Esophagus muscularis mucosa (tissue), 4 donors: ENCODE data around the gene KIF3B. TPM values are rescaled to one million over a fixed set of nuclear protein-coding genes. Genes with fewer than 3 reads are reported as not detected.

Source experiments
- DNase-seq: peaks from one replicate; pipeline ENCODE4 v3.0.0-alpha.2; 2017; ENCODE audit errors: extremely low spot score
- H3K27ac ChIP-seq, 4 donors: fragments of 200-600 bp; sonication (generic); replicated peaks in 1 of 4; 1 replicate in 3 of 4; 2 replicates in 1 of 4; pipeline ENCODE4 v1.5.1; 2016 to 2019; ENCODE audit warnings: mild to moderate bottlenecking in 1 of 4
- H3K27me3 ChIP-seq, 4 donors: fragments of 200-600 bp; sonication (generic); one replicate each; pipeline versions ENCODE4 v1.5.1 to v1.6.0; 2016 to 2019
- H3K36me3 ChIP-seq, 4 donors: fragments of 200-600 bp; sonication (generic); one replicate each; pipeline ENCODE4 v1.5.1; 2016 to 2019
- H3K4me1 ChIP-seq, 4 donors: fragments of 200-600 bp; sonication (generic); one replicate each; pipeline ENCODE4 v1.5.1; 2016 to 2019
- H3K4me3 ChIP-seq, 4 donors: fragments of 200-600 bp; sonication (generic); 1 replicate in 2 of 4; 2 replicates in 2 of 4; pipeline ENCODE4 v1.5.1; 2016 to 2019; ENCODE audit warnings: mild to moderate bottlenecking in 4 of 4, moderate library complexity in 1 of 4
- H3K9me3 ChIP-seq, 4 donors: fragments of 200-600 bp; sonication (generic); 1 replicate in 3 of 4; 2 replicates in 1 of 4; pipeline ENCODE4 v1.5.1; 2016 to 2019
- CTCF ChIP-seq, 3 experiments: fragments of 200-600 bp in 2 of 3; fragments of 450-650 bp in 1 of 3; sonication (generic) in 2 of 3; IDR thresholded peaks; one replicate each; pipeline ENCODE4 v1.5.1; 2017 to 2019; ENCODE audit warnings: antibody characterized with exemption in 3 of 3, mild to moderate bottlenecking in 2 of 3, moderate library complexity in 1 of 3
- EP300 ChIP-seq: sonication (generic); formaldehyde crosslinking; IDR thresholded peaks from one replicate; pipeline ENCODE4 v1.6.1; 2017; ENCODE audit warnings: antibody characterized with exemption
- POLR2A ChIP-seq: fragments of 450-650 bp; IDR thresholded peaks from one replicate; pipeline ENCODE4 v1.6.1; 2017; ENCODE audit warnings: antibody characterized with exemption, moderate library complexity, mild to moderate bottlenecking, low read depth
- POLR2AphosphoS5 ChIP-seq, 2 donors: sonication (generic); formaldehyde crosslinking; IDR thresholded peaks; one replicate each; pipeline ENCODE4 v1.6.1; 2017; ENCODE audit warnings: antibody characterized with exemption in 2 of 2
- WGBS: methylation state at CpG from one replicate; pipeline ENCODE4 v1.1.5; 2018; 5-methylcytosine and 5-hydroxymethylcytosine counted together
- intact Hi-C: fragments of 100-400 bp; cut with DNase I; formaldehyde crosslinking; loops from one replicate; pipeline ENCODE4 v1.15.1; 2023
- total RNA-seq, 4 donors: library from RNA; depleted of rRNA; stranded (reverse); fragments of >200 nt; gene quantifications; one replicate each; pipeline versions ENCODE4 v1.1.0 to v1.2.1, GENCODE V29; 2016

Gene KIF3B
- total RNA-seq, 4 donors from 2014 or later = 20.7 to 28.3 (median 23.5) TPM

- Histone ChIP-seq H3K36me3 (peaks cover 46 to 99% (median 75%) of the 10 kb centered on the region in 4 donors), H3K4me1 (peaks cover 0 to 8% (median 2%) of the 10 kb centered on the region in 4 donors), H3K27me3 (no peaks in the 10 kb centered on the region), H3K9me3 (no peaks in the 10 kb centered on the region), H3K4me3 (no peak overlapping the region), H3K27ac (no peak overlapping the region)
- intact Hi-C loops = no loop called here
- TF ChIP-seq POLR2A = no peak
- TF ChIP-seq POLR2AphosphoS5 (IDR thresholded peaks at IDR 0.05) = no peak
- TF ChIP-seq CTCF (IDR thresholded peaks at IDR 0.05) = no peak
- no peak for TF ChIP-seq EP300
- whole genome bisulfite sequencing = 98% methylated on average over 3 of the region's 4 CpGs
- no peak for DNase-seq
Measured at GRCh38 chr20:32231245-32231644, 46.2 kb upstream of the KIF3B start.

GRCh38 chr20:32231847-32232246 is 45.6 kb upstream of the KIF3B start:
- peaks cover 46 to 100% (median 79%) of the 10 kb centered on the region in 4 donors for H3K36me3 ChIP-seq
- no peak for DNase-seq
- intact Hi-C loops = no loop called here

GRCh38 chr20:32232326-32232886 is 45.0 kb upstream of the KIF3B start:
- H3K4me3 ChIP-seq = no peak overlapping the region
- no peaks in the 10 kb centered on the region for H3K9me3 ChIP-seq
- DNase-seq = no peak
- H3K27ac ChIP-seq = no peak overlapping the region
- peaks cover 46 to 98% (median 80%) of the 10 kb centered on the region in 4 donors for H3K36me3 ChIP-seq
- TF ChIP-seq EP300 = no peak
- TF ChIP-seq CTCF (IDR thresholded peaks at IDR 0.05) = no peak
- no peak for TF ChIP-seq POLR2AphosphoS5 (IDR thresholded peaks at IDR 0.05)
- no peak for TF ChIP-seq POLR2A
- intact Hi-C loops = no loop called here
- H3K4me1 ChIP-seq = peaks cover 0 to 5% (median 1%) of the 10 kb centered on the region in 4 donors
- no peaks in the 10 kb centered on the region for H3K27me3 ChIP-seq

More at GRCh38 chr20:32231847-32232246, 45.6 kb upstream of the KIF3B start:
- H3K27ac ChIP-seq = no peak overlapping the region
- no peak for TF ChIP-seq CTCF (IDR thresholded peaks at IDR 0.05)
- no peak for TF ChIP-seq EP300
- no peak for TF ChIP-seq POLR2A
- H3K27me3 ChIP-seq = no peaks in the 10 kb centered on the region
- no peak overlapping the region for H3K4me3 ChIP-seq
- 74% methylated on average over 4 of the region's 4 CpGs for WGBS
- peaks cover 0 to 8% (median 2%) of the 10 kb centered on the region in 4 donors for H3K4me1 ChIP-seq
- no peaks in the 10 kb centered on the region for H3K9me3 ChIP-seq

GRCh38 chr20:32233286-32233685 is 44.2 kb upstream of the KIF3B start:
- 92% methylated on average over 9 of the region's 9 CpGs for WGBS
- TF ChIP-seq POLR2A (no peak), EP300 (no peak), POLR2AphosphoS5 (IDR thresholded peaks at IDR 0.05) (no peak), CTCF (IDR thresholded peaks at IDR 0.05) (no peak)
- no peak for DNase-seq
- H3K27ac ChIP-seq = no peak overlapping the region
- no peaks in the 10 kb centered on the region for H3K27me3 ChIP-seq
- peaks cover 0 to 5% (median 0%) of the 10 kb centered on the region in 4 donors for H3K4me1 ChIP-seq
- no peak overlapping the region for H3K4me3 ChIP-seq
- H3K36me3 ChIP-seq = peaks cover 46 to 89% (median 76%) of the 10 kb centered on the region in 4 donors
- no peaks in the 10 kb centered on the region for H3K9me3 ChIP-seq
- intact Hi-C loops = no loop called here
